HCT116 (cell line): Measurements from ENCODE around the gene NTHL1. TPM values are rescaled to one million over a fixed set of nuclear protein-coding genes. Genes with fewer than 3 reads are reported as not detected.

Source experiments
- ATAC-seq: fragments of 200-7000 bp; cut with Tn5 transposase; 2 replicates; pipeline ENCODE4 v1.9.1; 2020; ENCODE audit warnings: mild to moderate bottlenecking, moderate library complexity
- BruUV-seq: library from RNA; stranded (reverse); fragments of 400-500 nt; replicated peaks from 2 replicates; lab custom pipeline; 2021; lab: Mats Ljungman, UMichigan
- CTCF ChIA-PET: fragments of 300-600 bp; sonication (Branson Sonifier 250); formaldehyde crosslinking; loops from one replicate; lab custom pipeline; 2021; ENCODE audit warnings: antibody characterized with exemption; lab: Charles Lee
- POLR2A ChIA-PET: fragments of 300-600, 350-600 bp; sonication (Branson Sonifier 250); formaldehyde crosslinking; loops from one replicate; lab custom pipeline; 2021; ENCODE audit warnings: antibody characterized with exemption; lab: Charles Lee
- RAD21 ChIA-PET, 2 experiments: fragments of 300-600 bp; sonication (Branson Sonifier 250); formaldehyde crosslinking; loops; one replicate each; lab custom pipeline; 2023; ENCODE audit warnings: low total read pairs in 2 of 2; ENCODE audit not compliant: uncharacterized antibody in 2 of 2, unreplicated experiment in 2 of 2, low non-redundant PET in 1 of 2; lab: Charles Lee
- DNase-seq: peaks from one replicate; pipeline ENCODE4 v3.0.0-alpha.2; 2010; ENCODE audit warnings: low read depth, low spot score
- H2AFZ ChIP-seq: fragments of 200-600 bp; shearing (Covaris generic), sonication (generic); 2 replicates; pipeline ENCODE4 v1.6.1; 2017; ENCODE audit warnings: low read depth, mixed run types, mixed read lengths, antibody characterized with exemption, low read length; ENCODE audit not compliant: poor library complexity, severe bottlenecking
- H3K27ac ChIP-seq: 2 replicates; pipeline ENCODE4 v1.5.1; 2012; ENCODE audit warnings: low read depth, low read length
- H3K27me3 ChIP-seq: fragments of 200-600 bp; sonication (generic); 2 replicates; pipeline ENCODE4 v1.6.1; 2016; ENCODE audit warnings: mixed run types, low read length, mixed read lengths; ENCODE audit not compliant: insufficient read depth
- H3K36me3 ChIP-seq, 2 experiments: fragments of 200-500 bp in 1 of 2; fragments of 200-600 bp in 1 of 2; sonication (Bioruptor generic) in 1 of 2; sonication (generic) in 1 of 2; 2 replicates each; pipeline versions ENCODE4 v1.5.1 to v1.6.1; 2014 to 2016; ENCODE audit warnings: low read length in 2 of 2, inconsistent platforms in 1 of 2, mixed read lengths in 1 of 2, mixed run types in 1 of 2; ENCODE audit not compliant: insufficient read depth in 2 of 2, control insufficient read depth in 1 of 2
- H3K4me1 ChIP-seq, 2 experiments: fragments of 200-600 bp in 1 of 2; sonication (generic) in 1 of 2; 2 replicates each; pipeline versions ENCODE4 v1.5.1 to v1.6.1; 2012 to 2017; ENCODE audit warnings: low read length in 2 of 2, inconsistent platforms in 1 of 2, mild to moderate bottlenecking in 1 of 2, mixed read lengths in 1 of 2, mixed run types in 1 of 2, moderate library complexity in 1 of 2; ENCODE audit not compliant: insufficient read depth in 2 of 2, control insufficient read depth in 1 of 2
- H3K4me2 ChIP-seq: fragments of 200-600 bp; sonication (generic); 2 replicates; pipeline ENCODE4 v1.6.1; 2017; ENCODE audit warnings: mixed run types, low read length, mixed read lengths
- H3K4me3 ChIP-seq, 2 experiments: fragments of 200-600 bp in 1 of 2; sonication (generic) in 1 of 2; replicated peaks in 1 of 2; 2 replicates each; pipeline ENCODE4 v1.5.1; 2011 to 2016; ENCODE audit warnings: low read length in 2 of 2, control low read depth in 1 of 2, low read depth in 1 of 2, mild to moderate bottlenecking in 1 of 2, mixed read lengths in 1 of 2, mixed run types in 1 of 2
- H3K79me2 ChIP-seq: fragments of 200-600 bp; sonication (generic); 2 replicates; pipeline ENCODE4 v1.6.1; 2017; ENCODE audit warnings: mild to moderate bottlenecking, mixed run types, low read length, moderate library complexity, mixed read lengths; ENCODE audit not compliant: insufficient read depth
- H3K9ac ChIP-seq: fragments of 200-600 bp; sonication (generic); 2 replicates; pipeline ENCODE4 v1.6.1; 2016; ENCODE audit warnings: low read length, mixed read lengths
- H3K9me2 ChIP-seq: fragments of 200-600 bp; sonication (generic), shearing (Covaris generic); 2 replicates; pipeline ENCODE4 v1.6.1; 2017; ENCODE audit warnings: mixed run types, mild to moderate bottlenecking, moderate library complexity; ENCODE audit not compliant: insufficient read depth
- H3K9me3 ChIP-seq, 2 experiments: fragments of 200-500 bp in 1 of 2; fragments of 200-600 bp in 1 of 2; sonication (Bioruptor generic) in 1 of 2; sonication (generic) in 1 of 2; 2 replicates each; pipeline ENCODE4 v1.6.1; 2014 to 2017; ENCODE audit warnings: low read length in 2 of 2, mixed read lengths in 2 of 2, inconsistent platforms in 1 of 2, low read depth in 1 of 2, mild to moderate bottlenecking in 1 of 2, mixed run types in 1 of 2, moderate library complexity in 1 of 2; ENCODE audit not compliant: control insufficient read depth in 1 of 2, insufficient read depth in 1 of 2
- H4K20me1 ChIP-seq: fragments of 200-600 bp; sonication (generic), shearing (Covaris generic); 2 replicates; pipeline ENCODE4 v1.6.1; 2017; ENCODE audit warnings: mixed run types, mild to moderate bottlenecking, moderate library complexity; ENCODE audit not compliant: insufficient read depth
- ATF3 ChIP-seq: IDR thresholded peaks from 2 replicates; pipeline ENCODE4 v1.6.1; 2012
- CBX3 ChIP-seq: IDR thresholded peaks from 2 replicates; pipeline ENCODE4 v1.6.1; 2012; ENCODE audit warnings: low read depth
- CEBPB ChIP-seq: IDR thresholded peaks from 2 replicates; pipeline ENCODE4 v1.6.1; 2012; ENCODE audit warnings: low read depth
- CTCF ChIP-seq, 3 experiments: fragments of 200-600 bp in 1 of 3; sonication (generic) in 1 of 3; IDR thresholded peaks in 2 of 3; conservative IDR thresholded peaks in 1 of 3; 2 replicates each; pipeline ENCODE4 v1.5.1; 2012 to 2017; ENCODE audit warnings: low read depth in 2 of 3, low read length in 2 of 3, antibody characterized with exemption in 1 of 3, borderline replicate concordance in 1 of 3, control low read depth in 1 of 3, mild to moderate bottlenecking in 1 of 3, mixed read lengths in 1 of 3, mixed run types in 1 of 3, moderate library complexity in 1 of 3; ENCODE audit not compliant: insufficient read depth in 1 of 3
- EGR1 ChIP-seq: IDR thresholded peaks from 2 replicates; pipeline ENCODE4 v1.6.1; 2012; ENCODE audit warnings: low read depth
- ELF1 ChIP-seq: IDR thresholded peaks from 2 replicates; pipeline ENCODE4 v1.6.1; 2012; ENCODE audit warnings: low read depth, borderline replicate concordance
- EZH2 ChIP-seq: fragments of 200-600 bp; sonication (generic); IDR thresholded peaks from 2 replicates; pipeline ENCODE4 v1.6.1; 2017; ENCODE audit warnings: antibody characterized with exemption, mixed run types
- EZH2phosphoT487 ChIP-seq: fragments of 200-600 bp; IDR thresholded peaks from 2 replicates; pipeline ENCODE4 v1.6.1; 2018; ENCODE audit warnings: antibody characterized with exemption, borderline replicate concordance
- FOSL1 ChIP-seq: IDR thresholded peaks from 2 replicates; pipeline ENCODE4 v1.6.1; 2012; ENCODE audit warnings: low read depth
- POLR2A ChIP-seq: IDR thresholded peaks from 2 replicates; pipeline ENCODE4 v1.7.0; 2011; ENCODE audit warnings: borderline replicate concordance; ENCODE audit not compliant: insufficient read depth, insufficient read length; ENCODE audit errors: extremely low read depth
- POLR2AphosphoS5 ChIP-seq: IDR thresholded peaks from 2 replicates; pipeline ENCODE4 v1.6.1; 2011; ENCODE audit warnings: mild to moderate bottlenecking, low read depth, low read length, moderate library complexity
- RAD21 ChIP-seq: IDR thresholded peaks from 2 replicates; pipeline ENCODE4 v1.6.1; 2012; ENCODE audit warnings: low read depth, mild to moderate bottlenecking
- SIN3A ChIP-seq: IDR thresholded peaks from 2 replicates; pipeline ENCODE4 v1.6.1; 2012; ENCODE audit warnings: low read depth
- SP1 ChIP-seq: IDR thresholded peaks from 2 replicates; pipeline ENCODE4 v1.6.1; 2012; ENCODE audit warnings: low read depth
- SRF ChIP-seq: IDR thresholded peaks from 2 replicates; pipeline ENCODE4 v1.6.1; 2012; ENCODE audit warnings: low read depth
- TCF7L2 ChIP-seq: IDR thresholded peaks from 2 replicates; pipeline ENCODE4 v1.7.0; 2011; ENCODE audit warnings: borderline replicate concordance, inconsistent platforms; ENCODE audit not compliant: insufficient read depth, insufficient read length; ENCODE audit errors: extremely low read depth
- YY1 ChIP-seq: IDR thresholded peaks from 2 replicates; pipeline ENCODE4 v1.6.1; 2011; ENCODE audit warnings: low read length, low read depth, moderate library complexity, mild to moderate bottlenecking; ENCODE audit not compliant: insufficient replicate concordance; ENCODE audit errors: extremely low read depth
- ZBTB33 ChIP-seq: IDR thresholded peaks from 2 replicates; pipeline ENCODE4 v1.6.1; 2011; ENCODE audit warnings: mild to moderate bottlenecking, low read length, moderate library complexity; ENCODE audit not compliant: insufficient replicate concordance; ENCODE audit errors: extremely low read depth
- intact Hi-C: fragments of 100-400 bp; cut with micrococcal nuclease; formaldehyde crosslinking; loops from 2 replicates; pipeline ENCODE4 v1.10.0; 2022
- total RNA-seq: library from RNA; stranded (reverse); gene quantifications from one replicate; pipeline ENCODE4 v1.2.1, GENCODE V29; 2021; ENCODE audit not compliant: unreplicated experiment
- TF ChIP-seq, protein P1 (sequence below): IDR thresholded peaks from 2 replicates; pipeline ENCODE4 v1.6.1; 2012; ENCODE audit warnings: low read depth
- TF ChIP-seq, protein P2 (sequence below): IDR thresholded peaks from 2 replicates; pipeline ENCODE4 v1.6.1; 2012

NTHL1 gene
- total RNA-seq, 1 experiment from 2014 or later, result 40.1 TPM

DNA sequence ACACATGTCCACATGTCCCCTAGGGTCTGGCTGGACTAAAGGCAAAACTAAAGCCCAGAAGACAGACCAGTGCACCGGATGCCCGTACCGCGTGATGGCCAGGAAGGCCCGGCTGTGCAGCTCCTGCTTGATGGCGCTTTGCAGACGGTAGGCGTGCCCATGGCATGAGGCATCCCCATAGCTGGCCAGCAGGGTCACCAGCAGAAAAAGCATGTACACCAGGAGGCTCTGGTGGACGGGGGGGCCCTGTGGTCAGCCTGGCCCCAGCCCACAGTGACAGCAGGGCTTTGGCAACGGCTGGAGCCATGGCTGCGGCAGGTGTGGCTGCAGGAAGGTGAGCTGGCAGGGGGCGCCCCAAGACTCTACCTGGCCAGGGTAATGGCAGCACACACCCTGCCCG is 45.2 kb upstream of the NTHL1 start:
- Histone ChIP-seq H3K9me3 (no peaks in the 10 kb centered on the region), H3K27me3 (no peaks in the 10 kb centered on the region), H4K20me1 (no peaks in the 10 kb centered on the region), H3K4me2 (peak overlapping the region; percentile 91), H3K36me3 (peaks cover 10 to 19% of the 10 kb centered on the region in 2 experiments; a peak in 3 of 4 replicates), H3K4me1 (peaks cover 9 to 29% of the 10 kb centered on the region in 2 experiments), H3K79me2 (no peaks in the 10 kb centered on the region), H3K4me3 (no peak overlapping the region), H2AFZ (no peak overlapping the region), H3K9me2 (no peaks in the 10 kb centered on the region), H3K27ac (peak overlapping the region; percentile 84; the same call in 1 of the 2 replicates), H3K9ac (no peak overlapping the region)
- CTCF ChIA-PET, result no interaction called here
- intact Hi-C loops, result no loop called here
- RAD21 ChIA-PET, result no interaction called here
- POLR2A ChIA-PET, result no interaction called here
- no peak for TF ChIP-seq SRF
- no peak for TF ChIP-seq EZH2
- TF ChIP-seq YY1, result no peak
- TF ChIP-seq TCF7L2, result no peak
- no peak for TF ChIP-seq ELF1
- TF ChIP-seq SIN3A, result no peak
- TF ChIP-seq CBX3, result no peak
- no peak for TF ChIP-seq CTCF (IDR thresholded peaks at IDR 0.05 in 2 of 3, conservative IDR thresholded peaks at IDR 0.05 in 1 of 3; ENCODE audit: borderline replicate concordance in 1 of 3, insufficient read depth in 1 of 3, low read depth in 2 of 3, low read length in 2 of 3)
- no peak for TF ChIP-seq SP1
- TF ChIP-seq, protein P1, sequence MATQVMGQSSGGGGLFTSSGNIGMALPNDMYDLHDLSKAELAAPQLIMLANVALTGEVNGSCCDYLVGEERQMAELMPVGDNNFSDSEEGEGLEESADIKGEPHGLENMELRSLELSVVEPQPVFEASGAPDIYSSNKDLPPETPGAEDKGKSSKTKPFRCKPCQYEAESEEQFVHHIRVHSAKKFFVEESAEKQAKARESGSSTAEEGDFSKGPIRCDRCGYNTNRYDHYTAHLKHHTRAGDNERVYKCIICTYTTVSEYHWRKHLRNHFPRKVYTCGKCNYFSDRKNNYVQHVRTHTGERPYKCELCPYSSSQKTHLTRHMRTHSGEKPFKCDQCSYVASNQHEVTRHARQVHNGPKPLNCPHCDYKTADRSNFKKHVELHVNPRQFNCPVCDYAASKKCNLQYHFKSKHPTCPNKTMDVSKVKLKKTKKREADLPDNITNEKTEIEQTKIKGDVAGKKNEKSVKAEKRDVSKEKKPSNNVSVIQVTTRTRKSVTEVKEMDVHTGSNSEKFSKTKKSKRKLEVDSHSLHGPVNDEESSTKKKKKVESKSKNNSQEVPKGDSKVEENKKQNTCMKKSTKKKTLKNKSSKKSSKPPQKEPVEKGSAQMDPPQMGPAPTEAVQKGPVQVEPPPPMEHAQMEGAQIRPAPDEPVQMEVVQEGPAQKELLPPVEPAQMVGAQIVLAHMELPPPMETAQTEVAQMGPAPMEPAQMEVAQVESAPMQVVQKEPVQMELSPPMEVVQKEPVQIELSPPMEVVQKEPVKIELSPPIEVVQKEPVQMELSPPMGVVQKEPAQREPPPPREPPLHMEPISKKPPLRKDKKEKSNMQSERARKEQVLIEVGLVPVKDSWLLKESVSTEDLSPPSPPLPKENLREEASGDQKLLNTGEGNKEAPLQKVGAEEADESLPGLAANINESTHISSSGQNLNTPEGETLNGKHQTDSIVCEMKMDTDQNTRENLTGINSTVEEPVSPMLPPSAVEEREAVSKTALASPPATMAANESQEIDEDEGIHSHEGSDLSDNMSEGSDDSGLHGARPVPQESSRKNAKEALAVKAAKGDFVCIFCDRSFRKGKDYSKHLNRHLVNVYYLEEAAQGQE, result no peak
- TF ChIP-seq CEBPB, result no peak
- no peak for TF ChIP-seq ATF3
- TF ChIP-seq EZH2phosphoT487, result no peak
- TF ChIP-seq FOSL1, result no peak
- no peak for TF ChIP-seq POLR2AphosphoS5
- TF ChIP-seq POLR2A, result no peak
- TF ChIP-seq ZBTB33, result no peak
- no peak for TF ChIP-seq RAD21
- no peak for TF ChIP-seq EGR1
- TF ChIP-seq, protein P2, sequence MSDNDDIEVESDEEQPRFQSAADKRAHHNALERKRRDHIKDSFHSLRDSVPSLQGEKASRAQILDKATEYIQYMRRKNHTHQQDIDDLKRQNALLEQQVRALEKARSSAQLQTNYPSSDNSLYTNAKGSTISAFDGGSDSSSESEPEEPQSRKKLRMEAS, result no peak
- DNase-seq (no peak), ATAC-seq (no peak)
- BruUV-seq, result no TSS peak
